Subcutaneous abdominal adipose tissue (tissue), 5 donors: Measurements from ENCODE around the gene POLR2B.
"Not testable (repeated sequence)": the region's sequence is repeated elsewhere in the genome, so short reads cannot be mapped to it uniquely, and the experiment has no call there.

Source experiments
- H3K27ac ChIP-seq: one replicate; pipeline ENCODE4 v1.7.0; 2013; ENCODE audit warnings: low read depth, mild to moderate bottlenecking, inconsistent platforms, low read length, moderate library complexity
- H3K27me3 ChIP-seq, 5 donors: one replicate each; pipeline ENCODE4 v1.7.0; 2013; ENCODE audit warnings: low read length in 5 of 5, inconsistent platforms in 1 of 5; ENCODE audit not compliant: control insufficient read depth in 5 of 5, insufficient read depth in 4 of 5
- H3K36me3 ChIP-seq, 5 donors: one replicate each; pipeline ENCODE4 v1.7.0; 2013; ENCODE audit warnings: low read length in 5 of 5; ENCODE audit not compliant: control insufficient read depth in 5 of 5, insufficient read depth in 5 of 5
- H3K4me1 ChIP-seq, 5 donors: one replicate each; pipeline ENCODE4 v1.7.0; 2013; ENCODE audit warnings: low read length in 5 of 5, mild to moderate bottlenecking in 3 of 5, moderate library complexity in 1 of 5; ENCODE audit not compliant: control insufficient read depth in 5 of 5, insufficient read depth in 5 of 5
- H3K4me3 ChIP-seq, 5 donors: one replicate each; pipeline ENCODE4 v1.7.0; 2013; ENCODE audit warnings: low read length in 5 of 5, low read depth in 1 of 5
- H3K9ac ChIP-seq, 5 donors: one replicate each; pipeline ENCODE4 v1.7.0; 2013; ENCODE audit warnings: low read length in 5 of 5, mild to moderate bottlenecking in 4 of 5, moderate library complexity in 3 of 5
- H3K9me3 ChIP-seq, 5 donors: one replicate each; pipeline ENCODE4 v1.7.0; 2013; ENCODE audit warnings: low read length in 5 of 5; ENCODE audit not compliant: control insufficient read depth in 5 of 5
- donor health status: healthy.
- donor health status: healthy.
- donor health status: healthy.
- donor health status: healthy.
- donor health status: healthy.

The POLR2B gene

DNA sequence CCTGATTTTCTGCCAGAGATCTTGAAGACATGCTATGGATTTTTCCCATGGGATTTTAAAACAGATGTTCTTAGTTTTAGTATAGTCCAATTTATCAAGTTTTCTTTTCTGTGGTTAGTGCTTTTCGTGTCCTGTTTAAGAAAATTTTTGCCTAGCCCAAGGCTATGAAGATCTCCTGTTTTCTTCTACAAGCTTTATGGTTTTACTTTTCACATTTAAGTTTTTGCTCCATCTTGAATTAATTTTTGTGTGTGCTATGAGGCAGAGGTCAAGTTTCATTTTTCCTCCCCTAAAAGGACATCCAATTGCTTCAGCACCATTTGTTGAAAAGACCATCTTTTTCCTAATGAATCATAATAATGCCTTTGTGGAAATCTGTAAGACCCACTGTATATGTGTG is 65.6 kb downstream of the POLR2B start:
- Histone ChIP-seq H3K27me3 (no peaks in the 10 kb centered on the region), H3K4me1 (peaks cover 20 to 47% (median 28%) of the 10 kb centered on the region in 5 donors), H3K27ac (peak overlapping the region; percentile 76), H3K9ac (peak overlapping the region in 1 of 5 donors; percentile 36), H3K4me3 (peak overlapping the region in 1 of 5 donors; percentile 32), H3K9me3 (no peaks in the 10 kb centered on the region), H3K36me3 (peaks cover 0 to 8% (median 4%) of the 10 kb centered on the region in 5 donors)

DNA sequence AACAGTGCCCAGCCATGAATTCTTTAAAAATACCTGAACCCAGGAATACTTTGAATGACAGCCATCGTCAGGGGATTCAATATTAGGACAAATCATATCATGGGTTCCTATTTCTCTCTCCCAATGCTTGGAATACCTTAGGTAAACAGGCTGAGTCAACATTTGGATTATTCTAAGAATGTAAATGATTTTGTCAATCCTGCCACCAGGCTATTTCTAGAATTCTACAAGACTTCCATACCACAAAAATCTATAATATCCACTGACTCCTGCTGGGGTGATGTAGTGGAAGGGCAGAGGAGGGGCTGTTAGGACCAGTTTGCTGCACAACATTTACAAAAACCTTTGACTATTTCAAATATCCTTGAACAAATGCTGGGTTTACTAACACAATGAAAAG is 66.3 kb downstream of the POLR2B start:
- no peaks in the 10 kb centered on the region for H3K27me3 ChIP-seq
- peaks cover 0 to 8% (median 4%) of the 10 kb centered on the region in 5 donors for H3K36me3 ChIP-seq
- no peak overlapping the region for H3K4me3 ChIP-seq
- H3K9me3 ChIP-seq = no peaks in the 10 kb centered on the region
- H3K27ac ChIP-seq = peak overlapping the region; percentile 76
- H3K4me1 ChIP-seq = peaks cover 20 to 54% (median 28%) of the 10 kb centered on the region in 5 donors
- no peak overlapping the region for H3K9ac ChIP-seq

- not testable (repeated sequence) for H3K27ac ChIP-seq, H3K27me3 ChIP-seq, H3K4me3 ChIP-seq, H3K9me3 ChIP-seq, H3K36me3 ChIP-seq, H3K9ac ChIP-seq
- peaks cover 22 to 67% (median 34%) of the 10 kb centered on the region in 5 donors for H3K4me1 ChIP-seq
These were observed 68.3 kb downstream of the POLR2B start for GRCh38 chr4:57047046-57047445.

- H3K27me3 ChIP-seq = no peaks in the 10 kb centered on the region
- H3K4me1 ChIP-seq = peaks cover 6 to 59% (median 19%) of the 10 kb centered on the region in 5 donors
- H3K4me3 ChIP-seq = no peak overlapping the region
- H3K36me3 ChIP-seq = no peaks in the 10 kb centered on the region
- H3K9me3 ChIP-seq = no peaks in the 10 kb centered on the region
- H3K9ac ChIP-seq = no peak overlapping the region
- peak overlapping the region; percentile 47 for H3K27ac ChIP-seq
These were observed 70.1 kb downstream of the POLR2B start for GRCh38 chr4:57048590-57049304.

DNA sequence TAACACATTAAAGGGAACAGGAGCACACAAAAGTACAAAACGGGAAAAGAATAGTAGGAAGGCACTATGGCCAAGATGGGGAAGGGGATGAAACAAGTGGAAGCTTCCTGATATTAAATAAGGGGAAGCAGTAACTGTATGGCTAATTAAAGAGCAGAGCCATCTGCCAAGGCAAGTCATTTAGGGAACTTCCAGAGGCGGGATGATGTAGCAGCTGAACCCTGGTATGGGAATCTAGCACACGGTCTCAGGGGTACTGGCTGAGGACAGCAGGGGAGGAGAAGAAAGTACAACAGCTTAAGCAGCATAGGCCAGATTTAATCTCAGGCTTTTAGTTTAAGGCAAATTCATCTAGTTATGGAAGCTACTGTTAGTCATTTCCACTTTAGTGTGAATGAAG is 72.4 kb downstream of the POLR2B start:
- Histone ChIP-seq H3K4me1 (peaks cover 0 to 43% (median 9%) of the 10 kb centered on the region in 5 donors), H3K27ac (peak overlapping the region; percentile 12)

DNA sequence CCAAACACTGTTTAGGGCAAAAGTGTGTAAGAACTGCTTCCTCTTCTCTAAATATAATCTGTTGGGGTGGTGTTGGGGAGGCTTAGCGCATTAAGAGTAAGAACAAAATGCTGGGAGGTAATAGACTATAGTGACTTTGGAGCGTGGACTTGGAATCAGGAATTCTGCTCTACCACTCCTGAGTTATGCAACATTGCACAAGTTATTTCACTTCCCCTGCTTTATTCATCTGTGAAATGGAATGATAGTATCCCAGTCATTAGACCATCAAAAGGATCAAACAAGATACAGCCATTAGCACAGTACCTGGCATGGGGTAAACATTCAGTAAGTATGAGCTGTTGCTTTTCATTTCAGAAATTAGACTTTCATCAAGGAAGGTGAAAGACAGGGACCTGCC is 72.8 kb downstream of the POLR2B start:
- H3K27me3 ChIP-seq = peaks cover 0 to 2% (median 0%) of the 10 kb centered on the region in 5 donors

More for the DNA sequence above, 72.4 kb downstream of the POLR2B start:
- no peaks in the 10 kb centered on the region for H3K9me3 ChIP-seq
- no peak overlapping the region for H3K9ac ChIP-seq
- H3K36me3 ChIP-seq = no peaks in the 10 kb centered on the region
- H3K4me3 ChIP-seq = no peak overlapping the region
- no peaks in the 10 kb centered on the region for H3K27me3 ChIP-seq

GRCh38 chr4:57053508-57053907 is 74.8 kb downstream of the POLR2B start:
- Histone ChIP-seq H3K9me3 (no peaks in the 10 kb centered on the region), H3K27ac (no peak overlapping the region), H3K4me3 (no peak overlapping the region), H3K4me1 (peaks cover 0 to 45% (median 9%) of the 10 kb centered on the region in 5 donors), H3K27me3 (peaks cover 0 to 3% (median 0%) of the 10 kb centered on the region in 5 donors), H3K36me3 (no peaks in the 10 kb centered on the region), H3K9ac (no peak overlapping the region)

More for the DNA sequence above, 72.8 kb downstream of the POLR2B start:
- Histone ChIP-seq H3K27ac (peak overlapping the region; percentile 12), H3K4me3 (no peak overlapping the region), H3K9ac (no peak overlapping the region), H3K4me1 (peaks cover 0 to 43% (median 9%) of the 10 kb centered on the region in 5 donors), H3K36me3 (no peaks in the 10 kb centered on the region), H3K9me3 (no peaks in the 10 kb centered on the region)

GRCh38 chr4:57055886-57056285 is 77.2 kb downstream of the POLR2B start:
- peaks cover 0 to 3% (median 0%) of the 10 kb centered on the region in 5 donors for H3K27me3 ChIP-seq
- no peaks in the 10 kb centered on the region for H3K9me3 ChIP-seq
- H3K27ac ChIP-seq = no peak overlapping the region
- peaks cover 0 to 26% (median 6%) of the 10 kb centered on the region in 5 donors for H3K4me1 ChIP-seq
- no peak overlapping the region for H3K9ac ChIP-seq
- no peak overlapping the region for H3K4me3 ChIP-seq
- H3K36me3 ChIP-seq = no peaks in the 10 kb centered on the region

- no peak overlapping the region for H3K9ac ChIP-seq
- H3K4me1 ChIP-seq = peaks cover 2 to 21% (median 5%) of the 10 kb centered on the region in 5 donors
- no peak overlapping the region for H3K27ac ChIP-seq
These were observed 81.4 kb downstream of the POLR2B start for GRCh38 chr4:57059890-57060716.

GRCh38 chr4:57060717-57061067 is 82.0 kb downstream of the POLR2B start:
- not testable (repeated sequence) for H3K36me3 ChIP-seq, H3K4me3 ChIP-seq, H3K9me3 ChIP-seq, H3K27ac ChIP-seq, H3K9ac ChIP-seq, H3K27me3 ChIP-seq
- H3K4me1 ChIP-seq = peaks cover 2 to 27% (median 10%) of the 10 kb centered on the region in 5 donors

More at GRCh38 chr4:57059890-57060716, 81.4 kb downstream of the POLR2B start:
- no peaks in the 10 kb centered on the region for H3K9me3 ChIP-seq
- peaks cover 0 to 3% (median 0%) of the 10 kb centered on the region in 5 donors for H3K27me3 ChIP-seq
- H3K36me3 ChIP-seq = no peaks in the 10 kb centered on the region
- H3K4me3 ChIP-seq = no peak overlapping the region
